Measurements from ENCODE around the gene HSFX3. TPM values are rescaled to one million over a fixed set of nuclear protein-coding genes. Genes with fewer than 3 reads are reported as not detected.
"Not testable (repeated sequence)": the region's sequence is repeated elsewhere in the genome, so short reads cannot be mapped to it uniquely, and the experiment has no call there.

Gene HSFX3
- total RNA-seq, 4 donors from 2014 or later, result not detected

GRCh38 chrX:149522916-149523315, 26.8 kb downstream of the HSFX3 start:
- TF ChIP-seq CTCF (IDR thresholded peaks at IDR 0.05) (no peak), POLR2A (IDR thresholded peaks at IDR 0.05) (no peak)
- Histone ChIP-seq H3K4me3 (no peak overlapping the region), H3K36me3 (no peaks in the 10 kb centered on the region), H3K27me3 (no peaks in the 10 kb centered on the region), H3K9me3 (no peaks in the 10 kb centered on the region), H3K4me1 (peaks cover 0 to 13% (median 0%) of the 10 kb centered on the region in 3 donors), H3K27ac (no peak overlapping the region)
- 33 to 67% methylated on average over 1 of the region's 2 CpGs for WGBS, 2 donors
- DNase-seq, result no peak
- intact Hi-C loops (cut with DNase I), result no loop called here

DNA sequence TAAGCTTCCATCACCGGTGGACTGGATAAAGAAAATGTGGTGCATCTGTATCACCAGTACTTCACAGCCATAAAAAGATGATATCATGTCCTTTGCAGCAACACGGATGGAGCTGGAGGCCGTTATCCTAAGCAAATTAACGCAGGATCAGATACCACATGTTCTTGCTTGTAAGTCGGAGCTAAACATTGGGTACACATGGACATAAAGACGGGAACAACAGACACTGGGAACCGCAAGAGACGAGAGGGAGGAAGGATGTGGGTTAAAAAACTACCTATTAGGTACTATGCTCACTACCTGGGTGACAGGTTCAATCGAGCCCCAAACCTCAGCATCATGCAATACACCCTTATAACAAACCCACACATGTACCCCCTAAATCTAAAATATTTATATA, 28.3 kb downstream of the HSFX3 start:
- TF ChIP-seq POLR2A (IDR thresholded peaks at IDR 0.05) (no peak), CTCF (IDR thresholded peaks at IDR 0.05) (no peak)
- 46 to 66% methylated on average over 9 of the region's 9 CpGs for WGBS, 2 donors
- H3K4me3 ChIP-seq, result no peak overlapping the region
- no peaks in the 10 kb centered on the region for H3K27me3 ChIP-seq
- H3K4me1 ChIP-seq, result peaks cover 0 to 13% (median 0%) of the 10 kb centered on the region in 3 donors
- intact Hi-C loops (cut with DNase I), result no loop called here
- H3K36me3 ChIP-seq, result no peaks in the 10 kb centered on the region
- no peak overlapping the region for H3K27ac ChIP-seq
- DNase-seq, result no peak
- no peaks in the 10 kb centered on the region for H3K9me3 ChIP-seq

DNA sequence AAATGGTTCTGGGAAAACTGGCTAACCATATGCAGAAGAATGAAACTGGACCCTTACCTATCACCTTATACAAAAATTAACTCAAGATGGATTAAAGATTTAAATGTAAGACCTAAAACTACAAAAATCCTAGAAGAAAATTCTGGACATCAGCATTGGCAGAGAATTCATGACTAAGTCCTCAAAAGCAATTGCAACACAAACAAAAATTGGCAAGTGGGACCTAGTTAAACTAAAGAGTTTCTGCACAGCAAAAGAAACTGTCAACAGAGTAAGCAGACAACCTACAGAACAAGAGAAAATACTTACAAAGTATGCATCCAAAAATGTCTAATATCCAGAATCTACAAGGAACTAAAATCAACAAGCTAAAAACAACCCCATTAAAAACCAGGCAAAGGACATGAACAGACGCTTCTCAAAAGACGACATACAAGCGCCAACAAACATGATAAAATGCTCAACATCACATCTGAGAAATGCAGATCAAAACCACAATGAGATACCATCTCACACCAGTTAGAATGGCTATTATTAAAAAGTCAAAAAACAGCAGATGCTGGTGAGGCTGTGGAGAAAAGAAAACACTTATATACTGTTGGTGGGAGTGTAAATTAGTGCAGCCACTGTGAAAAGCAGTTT, 29.0 kb downstream of the HSFX3 start:
- intact Hi-C loops (cut with DNase I); H3K36me3 ChIP-seq; DNase-seq; H3K4me1 ChIP-seq; H3K27me3 ChIP-seq; H3K4me3 ChIP-seq; H3K27ac ChIP-seq; H3K9me3 ChIP-seq: not testable (repeated sequence)
- WGBS, 2 donors, result 51 to 52% methylated on average over 3 of the region's 3 CpGs

GRCh38 chrX:149518236-149518635, 31.5 kb downstream of the HSFX3 start:
- H3K9me3 ChIP-seq, result no peaks in the 10 kb centered on the region
- peaks cover 0 to 12% (median 0%) of the 10 kb centered on the region in 3 donors for H3K4me1 ChIP-seq
- no peak for DNase-seq
- no peak overlapping the region for H3K4me3 ChIP-seq
- no peaks in the 10 kb centered on the region for H3K27me3 ChIP-seq
- 56 to 63% methylated on average over 3 to 7 of the region's 7 CpGs for WGBS, 2 donors
- TF ChIP-seq POLR2A (IDR thresholded peaks at IDR 0.05), result no peak
- no peaks in the 10 kb centered on the region for H3K36me3 ChIP-seq
- H3K27ac ChIP-seq, result peak overlapping the region in 2 of 4 donors; percentile 1 to 18
- intact Hi-C loops (cut with DNase I), result no loop called here

- Histone ChIP-seq H3K27ac (no peak overlapping the region), H3K27me3 (no peaks in the 10 kb centered on the region), H3K36me3 (no peaks in the 10 kb centered on the region), H3K9me3 (no peaks in the 10 kb centered on the region), H3K4me1 (peaks cover 0 to 21% (median 3%) of the 10 kb centered on the region in 3 donors), H3K4me3 (no peak overlapping the region)
- intact Hi-C loops (cut with DNase I), result no loop called here
- WGBS, 2 donors, result 68 to 100% methylated on average over 1 of the region's 1 CpG
- no peak for TF ChIP-seq POLR2A (IDR thresholded peaks at IDR 0.05)
- no peak for TF ChIP-seq CTCF (IDR thresholded peaks at IDR 0.05)
- no peak for DNase-seq
These were observed 32.4 kb downstream of the HSFX3 start for GRCh38 chrX:149517308-149517707.

GRCh38 chrX:149516604-149517003, 33.1 kb downstream of the HSFX3 start:
- no peak for DNase-seq
- Histone ChIP-seq H3K27ac (no peak overlapping the region), H3K4me3 (no peak overlapping the region), H3K9me3 (no peaks in the 10 kb centered on the region), H3K4me1 (peaks cover 0 to 28% (median 3%) of the 10 kb centered on the region in 3 donors), H3K36me3 (no peaks in the 10 kb centered on the region), H3K27me3 (no peaks in the 10 kb centered on the region)
- TF ChIP-seq CTCF (IDR thresholded peaks at IDR 0.05), result no peak
- no peak for TF ChIP-seq POLR2A (IDR thresholded peaks at IDR 0.05)
- WGBS, 2 donors, result 69 to 76% methylated on average over 2 of the region's 2 CpGs
- intact Hi-C loops (cut with DNase I), result no loop called here

Measured in esophagus squamous epithelium (tissue), 5 donors.